ENCODE data around the gene AMPH. TPM values are rescaled to one million over a fixed set of nuclear protein-coding genes. Genes with fewer than 3 reads are reported as not detected.
"Not testable (repeated sequence)": the region's sequence is repeated elsewhere in the genome, so short reads cannot be mapped to it uniquely, and the experiment has no call there.

Gene AMPH
- total RNA-seq, 2 donors from 2014 or later = 7.3 to 10.0 TPM

DNA sequence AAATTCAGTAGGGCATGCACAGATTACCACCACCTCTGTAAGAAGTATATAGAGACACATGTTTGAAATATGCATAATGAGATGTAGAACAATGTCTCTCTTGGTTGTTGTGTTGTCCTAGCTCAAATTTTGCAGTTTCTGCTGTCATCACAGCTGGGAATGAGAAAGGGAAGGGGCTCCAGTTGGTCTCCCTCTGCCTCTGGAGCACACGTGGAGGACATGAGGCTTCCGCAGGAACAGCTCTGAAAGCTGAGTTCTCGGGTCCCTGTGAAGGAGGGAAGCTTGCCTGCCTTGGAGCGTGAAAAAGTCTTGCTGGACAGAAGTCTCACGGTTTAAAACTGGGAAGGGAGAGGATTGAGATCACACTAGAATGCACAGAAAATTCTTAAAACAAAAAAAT, 289.0 kb downstream of the AMPH start:
- intact Hi-C loops (cut with DNase I); DNase-seq (ENCODE audit: low spot score): not testable (repeated sequence)

DNA sequence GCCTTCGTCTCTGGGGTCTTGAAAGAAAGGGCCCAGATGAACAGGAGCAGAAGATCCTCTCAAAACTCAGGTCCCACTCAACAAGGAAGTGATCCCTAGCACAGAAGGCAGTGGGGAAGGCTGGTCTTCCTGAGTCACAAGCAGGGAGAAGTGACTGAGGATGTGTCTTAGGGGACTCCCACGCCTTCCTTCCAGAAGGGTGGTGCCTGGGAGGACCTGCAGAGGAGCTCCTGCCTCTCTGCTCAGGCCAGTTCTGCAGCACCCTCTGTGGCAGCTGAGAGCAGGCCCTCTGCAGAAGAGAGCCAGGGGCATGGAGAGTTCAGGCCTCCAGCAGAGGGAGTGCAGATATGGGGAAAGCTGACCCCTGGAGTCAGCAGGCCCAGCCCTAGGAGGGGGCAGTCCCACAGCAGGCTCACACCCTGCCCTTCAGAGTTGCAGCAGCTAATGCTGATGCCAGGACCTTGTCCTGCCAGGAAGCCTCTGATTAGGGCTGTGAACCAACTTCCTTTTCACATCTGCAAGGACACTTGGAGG, 289.9 kb downstream of the AMPH start:
- intact Hi-C loops (cut with DNase I); DNase-seq (ENCODE audit: low spot score): not testable (repeated sequence)

DNA sequence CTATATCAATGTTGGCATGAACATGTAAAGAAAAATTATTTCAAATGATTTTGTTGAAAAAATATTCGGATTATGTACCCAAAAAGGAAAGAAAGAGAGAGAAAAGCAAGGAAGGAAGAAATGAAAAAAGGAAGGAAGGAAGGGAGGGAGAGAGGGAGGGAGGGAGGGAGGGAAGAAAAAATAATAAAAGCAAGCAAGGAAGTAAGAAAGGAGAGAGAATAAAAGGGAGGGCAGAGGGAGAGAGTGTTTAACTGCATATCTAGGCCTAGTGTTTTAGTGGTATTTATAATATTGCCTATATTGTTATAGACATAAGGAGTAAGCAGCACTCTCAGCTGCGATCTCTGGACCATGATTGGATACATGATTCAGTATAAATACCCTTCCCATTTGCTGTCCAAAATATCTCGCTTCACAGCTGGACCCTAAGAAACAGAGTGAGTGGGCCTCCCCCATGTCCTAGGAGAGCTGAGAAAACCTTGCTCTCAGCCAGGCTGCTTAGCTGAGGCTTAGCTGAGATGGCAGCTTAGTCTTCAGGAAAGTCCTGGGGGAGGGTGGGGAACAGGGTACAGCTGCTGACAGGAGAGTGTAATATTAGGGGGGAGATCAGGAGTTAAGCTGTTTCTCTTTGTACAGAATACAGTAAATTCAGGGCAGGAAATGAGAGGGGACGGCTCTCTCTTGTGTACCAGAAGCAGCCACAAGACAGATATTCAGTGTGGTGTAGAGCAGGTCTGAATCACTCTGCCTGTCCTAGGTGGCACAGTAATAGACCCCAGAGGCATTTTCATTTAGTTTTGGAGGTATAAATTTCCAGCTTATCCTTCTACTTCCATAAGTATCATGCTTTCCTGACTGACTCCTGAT, 291.0 kb downstream of the AMPH start:
- no peak for DNase-seq (ENCODE audit: low spot score)

DNA sequence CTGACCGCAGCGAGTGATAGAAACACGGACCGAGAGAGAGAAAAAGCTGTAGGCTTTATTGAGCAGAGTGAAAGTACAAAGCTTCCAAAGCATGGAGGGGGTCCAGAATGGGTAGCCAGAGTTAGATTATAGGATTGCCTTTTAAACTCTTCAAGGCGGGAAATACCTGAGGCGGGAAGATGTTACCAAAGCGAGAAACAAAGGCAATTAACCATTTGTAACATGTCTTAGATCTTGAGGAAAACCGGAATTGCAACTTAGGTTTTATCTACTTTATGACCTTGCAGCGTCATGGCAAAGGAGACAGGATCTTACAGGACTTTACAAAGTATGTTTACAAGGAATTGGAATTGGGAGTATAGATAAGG, 295.0 kb downstream of the AMPH start:
- DNase-seq (ENCODE audit: low spot score); intact Hi-C loops (cut with DNase I): not testable (repeated sequence)

More for the DNA sequence above, 291.0 kb downstream of the AMPH start:
- intact Hi-C loops (cut with DNase I) = no loop called here

GRCh38 chr7:38335492-38336147, 295.6 kb downstream of the AMPH start:
- intact Hi-C loops (cut with DNase I) = no loop called here
- DNase-seq (ENCODE audit: low spot score) = peak; percentile 96

DNA sequence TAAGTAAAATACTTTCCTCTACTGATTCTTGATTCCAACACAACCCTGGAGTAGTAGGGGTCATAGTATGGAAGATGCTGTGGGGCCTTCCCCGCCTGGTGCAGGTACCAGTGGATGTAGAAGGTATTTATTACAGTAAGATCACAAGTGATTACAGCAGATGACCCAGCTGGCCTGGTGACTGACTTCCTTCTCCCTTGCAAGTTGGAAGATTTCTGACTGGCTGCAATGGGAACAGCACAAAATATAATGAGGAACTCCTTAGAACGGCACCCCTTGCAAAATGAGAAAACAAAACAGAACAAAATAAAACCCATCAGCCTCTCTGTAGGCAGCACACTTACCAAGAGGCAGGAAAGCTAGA, 296.1 kb downstream of the AMPH start:
- intact Hi-C loops (cut with DNase I) = no loop called here
- DNase-seq (ENCODE audit: low spot score) = no peak

- intact Hi-C loops (cut with DNase I) = no loop called here
- no peak for DNase-seq (ENCODE audit: low spot score)
Measured at GRCh38 chr7:38334163-38334562, 297.0 kb downstream of the AMPH start.
